Forelimb muscle (tissue), 1 donor: ENCODE measurements around the gene CHTF18. TPM values are rescaled to one million over a fixed set of nuclear protein-coding genes. Genes with fewer than 3 reads are reported as not detected.
"Not testable (repeated sequence)": the region's sequence is repeated elsewhere in the genome, so short reads cannot be mapped to it uniquely, and the experiment has no call there.

Experiments
- DNase-seq: peaks from one replicate; pipeline ENCODE4 v3.0.0-alpha.2; 2013; ENCODE audit warnings: low read depth
- polyA plus RNA-seq: library from polyadenylated mRNA; unstranded; fragments of 120-200 nt; gene quantifications from one replicate; pipeline ENCODE4 v1.2.1, GENCODE V29; 2013; ENCODE audit not compliant: insufficient read length

The CHTF18 gene
- polyA plus RNA-seq, 1 donor, result 15.4 TPM

- DNase-seq, result no peak
These were observed 41.9 kb downstream of the CHTF18 start for GRCh38 chr16:830107-830870.

- no peak for DNase-seq
These were observed 42.6 kb downstream of the CHTF18 start for GRCh38 chr16:830871-831570.

- DNase-seq, result no peak
These were observed 43.4 kb downstream of the CHTF18 start for GRCh38 chr16:831571-832413.

GRCh38 chr16:832652-833336 is 44.4 kb downstream of the CHTF18 start:
- no peak for DNase-seq

- no peak for DNase-seq
These were observed 45.0 kb downstream of the CHTF18 start for GRCh38 chr16:833411-833810.

GRCh38 chr16:835373-835772 is 47.0 kb downstream of the CHTF18 start:
- DNase-seq, result no peak

GRCh38 chr16:836221-836620 is 47.8 kb downstream of the CHTF18 start:
- DNase-seq, result no peak

- not testable (repeated sequence) for DNase-seq
These were observed 48.4 kb downstream of the CHTF18 start for GRCh38 chr16:836822-837221.

- DNase-seq, result no peak
These were observed 50.3 kb downstream of the CHTF18 start for GRCh38 chr16:838741-839140.

- DNase-seq, result no peak
These were observed 51.4 kb downstream of the CHTF18 start for GRCh38 chr16:839643-840408.

- no peak for DNase-seq
These were observed 52.4 kb downstream of the CHTF18 start for GRCh38 chr16:840561-841454.

- no peak for DNase-seq
These were observed 53.1 kb downstream of the CHTF18 start for GRCh38 chr16:841455-842060.

- DNase-seq, result peak; percentile 36
These were observed 53.6 kb downstream of the CHTF18 start for GRCh38 chr16:842061-842476.

GRCh38 chr16:842711-843560 is 54.5 kb downstream of the CHTF18 start:
- DNase-seq, result no peak

- no peak for DNase-seq
These were observed 55.4 kb downstream of the CHTF18 start for GRCh38 chr16:843771-844170.

- no peak for DNase-seq
These were observed 56.4 kb downstream of the CHTF18 start for GRCh38 chr16:844638-845350.

GRCh38 chr16:845351-845745 is 56.9 kb downstream of the CHTF18 start:
- no peak for DNase-seq

GRCh38 chr16:847151-847550 is 58.7 kb downstream of the CHTF18 start:
- no peak for DNase-seq
